Mesenchymal stem cell (in vitro differentiated cells and primary cell): ENCODE results near the gene PARD3B.

Experiments used
- DNase-seq: peaks from one replicate; pipeline ENCODE4 v3.0.0-alpha.2; 2013
- H2AFZ ChIP-seq: one replicate; pipeline ENCODE4 v1.6.1; 2013; ENCODE audit warnings: low read depth, mild to moderate bottlenecking, control low read depth, inconsistent platforms, low read length, moderate library complexity
- H2AK5ac ChIP-seq: 2 replicates; pipeline ENCODE4 v1.6.1; 2013; ENCODE audit warnings: low read length, moderate library complexity, mild to moderate bottlenecking, inconsistent platforms; ENCODE audit not compliant: severe bottlenecking
- H2BK120ac ChIP-seq: one replicate; pipeline ENCODE4 v1.6.1; 2013; ENCODE audit warnings: low read depth, mild to moderate bottlenecking, inconsistent platforms, low read length, moderate library complexity
- H2BK12ac ChIP-seq, 2 experiments: one replicate each; pipeline ENCODE4 v1.6.1; 2013; ENCODE audit warnings: inconsistent platforms in 2 of 2, low read length in 2 of 2, mild to moderate bottlenecking in 2 of 2, moderate library complexity in 2 of 2, control low read depth in 1 of 2
- H2BK15ac ChIP-seq: one replicate; pipeline ENCODE4 v1.6.1; 2013; ENCODE audit warnings: mild to moderate bottlenecking, low read depth, inconsistent platforms; ENCODE audit not compliant: poor library complexity, severe bottlenecking
- H2BK5ac ChIP-seq: 2 replicates; pipeline ENCODE4 v1.6.1; 2013; ENCODE audit warnings: low read depth, mild to moderate bottlenecking, low read length, control low read depth, inconsistent platforms; ENCODE audit not compliant: poor library complexity, severe bottlenecking
- H3K14ac ChIP-seq, 2 experiments: one replicate each; pipeline ENCODE4 v1.6.1; 2013; ENCODE audit warnings: inconsistent platforms in 2 of 2, low read length in 2 of 2, control low read depth in 1 of 2, mild to moderate bottlenecking in 1 of 2, moderate library complexity in 1 of 2
- H3K18ac ChIP-seq, 2 experiments: one replicate each; pipeline ENCODE4 v1.6.1; 2013; ENCODE audit warnings: inconsistent platforms in 2 of 2, low read length in 2 of 2, control low read depth in 1 of 2, low read depth in 1 of 2, mild to moderate bottlenecking in 1 of 2
- H3K23ac ChIP-seq, 2 experiments: one replicate each; pipeline ENCODE4 v1.6.1; 2013; ENCODE audit warnings: inconsistent platforms in 2 of 2, low read length in 2 of 2, mild to moderate bottlenecking in 2 of 2, moderate library complexity in 2 of 2, control low read depth in 1 of 2
- H3K27ac ChIP-seq: 2 replicates; pipeline ENCODE4 v1.5.1; 2013; ENCODE audit warnings: mild to moderate bottlenecking, moderate library complexity, low read length, control low read depth, inconsistent platforms; ENCODE audit not compliant: poor library complexity, severe bottlenecking
- H3K27me3 ChIP-seq, 2 experiments: 2 replicates each; pipeline versions ENCODE4 v1.6.1 to v1.7.0; 2013; ENCODE audit warnings: low read length in 2 of 2, mild to moderate bottlenecking in 2 of 2, moderate library complexity in 2 of 2, control low read depth in 1 of 2, inconsistent platforms in 1 of 2; ENCODE audit not compliant: control insufficient read depth in 1 of 2, insufficient read depth in 1 of 2
- H3K36me3 ChIP-seq, 2 experiments: 2 replicates each; pipeline versions ENCODE4 v1.6.1 to v1.7.0; 2013; ENCODE audit warnings: low read length in 2 of 2, control low read depth in 1 of 2, inconsistent platforms in 1 of 2, low read depth in 1 of 2, mild to moderate bottlenecking in 1 of 2; ENCODE audit not compliant: insufficient read depth in 2 of 2, control insufficient read depth in 1 of 2
- H3K4ac ChIP-seq, 2 experiments: one replicate each; pipeline ENCODE4 v1.6.1; 2013; ENCODE audit warnings: inconsistent platforms in 2 of 2, low read length in 2 of 2, mild to moderate bottlenecking in 2 of 2, moderate library complexity in 2 of 2, control low read depth in 1 of 2, low read depth in 1 of 2
- H3K4me1 ChIP-seq: 2 replicates; pipeline ENCODE4 v1.6.1; 2013; ENCODE audit warnings: low read depth, low read length, control low read depth; ENCODE audit not compliant: control insufficient read depth, insufficient read depth
- H3K4me2 ChIP-seq: 2 replicates; pipeline ENCODE4 v1.6.1; 2013; ENCODE audit warnings: low read length, mild to moderate bottlenecking, inconsistent platforms; ENCODE audit not compliant: poor library complexity, severe bottlenecking
- H3K4me3 ChIP-seq, 2 experiments: 2 replicates each; pipeline versions ENCODE4 v1.5.1 to v1.7.0; 2013; ENCODE audit warnings: low read length in 2 of 2, mild to moderate bottlenecking in 2 of 2, control low read depth in 1 of 2, low read depth in 1 of 2; ENCODE audit not compliant: insufficient read depth in 1 of 2
- H3K79me1 ChIP-seq: replicated peaks from 2 replicates; pipeline ENCODE4 v1.6.1; 2013; ENCODE audit warnings: mild to moderate bottlenecking, control low read depth, low read length, inconsistent platforms; ENCODE audit not compliant: poor library complexity, severe bottlenecking
- H3K9ac ChIP-seq: 2 replicates; pipeline ENCODE4 v1.7.0; 2013; ENCODE audit warnings: mild to moderate bottlenecking, low read length, moderate library complexity
- H3K9me3 ChIP-seq: 2 replicates; pipeline ENCODE4 v1.7.0; 2013; ENCODE audit warnings: mild to moderate bottlenecking, low read length; ENCODE audit not compliant: control insufficient read depth
- H4K8ac ChIP-seq: one replicate; pipeline ENCODE4 v1.6.1; 2013; ENCODE audit warnings: inconsistent platforms, mild to moderate bottlenecking, low read length, moderate library complexity
- H4K91ac ChIP-seq: one replicate; pipeline ENCODE4 v1.6.1; 2013; ENCODE audit warnings: mild to moderate bottlenecking, low read length, inconsistent platforms
- WGBS: methylation state at CpG from one replicate; pipeline ENCODE4 v1.1.7; 2013; ENCODE audit warnings: mixed read lengths; 5-methylcytosine and 5-hydroxymethylcytosine counted together

PARD3B gene

DNA sequence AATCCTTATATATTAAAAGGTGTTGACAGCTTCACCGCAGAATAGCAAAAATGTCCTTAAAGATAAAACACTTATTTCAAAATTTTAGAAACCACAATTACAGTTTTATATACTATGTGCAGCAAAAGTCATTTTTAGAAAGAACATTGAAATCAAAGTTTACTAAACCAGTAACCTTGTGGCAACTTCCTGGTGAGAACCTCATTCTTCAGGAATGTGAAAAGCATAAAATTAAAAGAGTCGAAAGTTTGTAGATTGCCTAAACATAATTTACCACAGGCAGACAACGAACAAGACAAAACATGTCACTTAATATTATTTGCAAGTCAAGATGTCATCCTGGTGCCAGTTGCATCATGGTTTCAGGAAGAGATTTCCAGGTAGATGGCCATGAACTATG, 1028.7 kb downstream of the PARD3B start:
- peak; percentile 25 for DNase-seq
- Histone ChIP-seq H2AK5ac (no peak overlapping the region), H4K91ac (no peak overlapping the region), H3K79me1 (no peaks in the 10 kb centered on the region), H4K8ac (no peak overlapping the region), H3K9ac (no peak overlapping the region), H3K4me1 (peaks cover 2% of the 10 kb centered on the region), H2BK15ac (no peak overlapping the region), H3K27me3 (no peaks in the 10 kb centered on the region), H3K4ac (no peak overlapping the region), H3K27ac (no peak overlapping the region), H3K9me3 (peaks cover 4% of the 10 kb centered on the region), H3K4me3 (no peak overlapping the region), H3K14ac (no peak overlapping the region), H3K4me2 (no peak overlapping the region), H3K36me3 (no peaks in the 10 kb centered on the region), H2BK5ac (no peak overlapping the region), H2BK12ac (no peak overlapping the region), H3K18ac (no peak overlapping the region), H3K23ac (no peak overlapping the region), H2BK120ac (no peak overlapping the region), H2AFZ (no peak overlapping the region)
- 8% methylated on average over 1 of the region's 3 CpGs for WGBS

DNA sequence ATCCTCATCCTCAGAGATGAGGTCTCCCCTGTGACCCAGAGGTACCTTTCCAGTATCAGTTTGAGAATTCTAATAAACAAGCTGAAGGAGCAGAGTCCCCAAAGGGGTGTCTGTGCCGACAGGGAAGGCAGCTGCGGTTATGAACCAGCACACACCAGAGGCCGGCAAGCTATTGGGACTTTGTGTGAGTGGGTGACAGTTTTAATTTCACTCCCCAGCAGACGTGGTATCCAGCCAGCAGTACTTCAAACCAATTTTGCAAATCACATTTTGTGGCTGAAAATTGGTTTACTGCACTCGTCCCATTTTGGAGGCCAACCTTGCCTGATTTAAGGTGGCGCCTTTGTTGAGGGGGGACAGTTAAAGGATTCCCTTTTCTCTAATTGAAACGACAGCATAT, 1034.1 kb downstream of the PARD3B start:
- Histone ChIP-seq H3K14ac (no peak overlapping the region), H2BK12ac (no peak overlapping the region), H3K23ac (no peak overlapping the region), H2BK5ac (no peak overlapping the region), H3K18ac (no peak overlapping the region), H2AFZ (no peak overlapping the region), H3K9me3 (peaks cover 4% of the 10 kb centered on the region), H4K91ac (no peak overlapping the region), H3K4ac (no peak overlapping the region), H3K9ac (no peak overlapping the region), H3K4me1 (peaks cover 2% of the 10 kb centered on the region), H2AK5ac (peak overlapping the region; percentile 57), H3K79me1 (no peaks in the 10 kb centered on the region), H2BK15ac (no peak overlapping the region), H3K27ac (no peak overlapping the region), H3K4me3 (no peak overlapping the region), H4K8ac (no peak overlapping the region), H2BK120ac (no peak overlapping the region), H3K36me3 (no peaks in the 10 kb centered on the region), H3K4me2 (no peak overlapping the region), H3K27me3 (no peaks in the 10 kb centered on the region)
- DNase-seq: no peak
- 100% methylated on average over 5 of the region's 7 CpGs for WGBS

DNA sequence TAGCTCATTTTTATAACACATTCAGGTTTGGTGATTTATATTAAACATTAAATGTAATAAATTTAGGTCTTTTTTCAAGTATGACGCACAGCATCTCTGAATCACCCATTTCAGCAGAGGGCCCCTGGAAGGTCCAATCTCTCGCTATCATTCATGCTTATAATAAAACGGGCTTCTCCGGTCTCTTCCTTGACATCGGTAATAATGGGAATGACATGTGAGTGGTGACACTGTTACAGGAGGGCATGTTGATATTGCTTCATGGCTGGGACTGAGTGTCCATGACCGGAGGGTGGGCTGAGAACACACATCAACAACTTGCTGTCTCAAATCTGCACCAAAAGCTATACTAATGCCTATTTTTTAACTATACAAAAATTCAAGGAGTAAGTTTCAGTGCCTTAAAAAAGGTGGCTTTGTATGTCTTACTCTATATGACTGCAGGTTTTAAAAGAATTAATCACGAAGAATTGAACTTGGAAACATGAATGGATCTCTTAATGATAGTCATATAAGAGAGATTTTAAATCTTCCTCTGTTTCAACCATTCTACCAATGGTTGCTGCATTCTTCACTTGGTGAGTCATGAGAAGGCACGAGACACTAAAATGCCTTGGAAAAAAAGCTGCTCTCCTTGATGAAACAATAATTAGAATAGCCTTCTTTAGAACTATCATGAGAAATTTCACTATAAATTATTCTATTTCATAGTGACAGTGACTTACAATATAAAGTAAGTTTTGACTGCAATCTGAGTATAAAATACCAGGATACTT, 1035.1 kb downstream of the PARD3B start:
- Histone ChIP-seq H2BK15ac (no peak overlapping the region), H3K36me3 (no peaks in the 10 kb centered on the region), H3K23ac (no peak overlapping the region), H2AK5ac (no peak overlapping the region), H4K91ac (no peak overlapping the region), H3K4me3 (no peak overlapping the region), H3K9ac (no peak overlapping the region), H3K27ac (no peak overlapping the region), H3K79me1 (no peaks in the 10 kb centered on the region), H3K9me3 (peaks cover 4% of the 10 kb centered on the region), H3K14ac (no peak overlapping the region), H2BK12ac (peak overlapping the region in 1 of 2 experiments; percentile 11), H2AFZ (no peak overlapping the region), H3K4me2 (no peak overlapping the region), H3K27me3 (no peaks in the 10 kb centered on the region), H2BK120ac (no peak overlapping the region), H3K4ac (no peak overlapping the region), H3K18ac (no peak overlapping the region), H2BK5ac (no peak overlapping the region), H3K4me1 (peaks cover 5% of the 10 kb centered on the region), H4K8ac (no peak overlapping the region)
- peak; percentile 62 for DNase-seq
- 94% methylated on average over 5 of the region's 8 CpGs for WGBS

DNA sequence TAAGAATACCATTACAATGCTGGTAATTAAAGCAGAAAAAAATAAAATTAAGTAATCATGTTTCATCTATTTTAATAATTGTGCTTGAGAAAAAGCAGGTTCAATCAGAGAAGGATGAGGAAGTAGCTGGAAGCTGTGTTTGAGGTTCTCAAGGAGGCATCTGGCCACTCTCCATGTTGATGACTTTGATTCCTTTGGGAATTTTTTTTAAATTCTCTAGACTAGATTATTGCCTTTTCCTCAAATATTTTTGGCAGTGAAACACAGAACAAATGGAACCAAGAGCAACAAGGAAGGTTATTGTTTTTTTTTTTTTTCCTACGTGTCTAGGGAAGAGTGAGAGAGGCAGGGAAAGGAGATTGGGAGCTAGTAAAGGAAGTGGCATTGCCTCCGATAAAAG, 1037.1 kb downstream of the PARD3B start:
- Histone ChIP-seq H3K14ac (no peak overlapping the region), H3K27ac (no peak overlapping the region), H3K4me2 (no peak overlapping the region), H3K18ac (no peak overlapping the region), H4K91ac (no peak overlapping the region), H3K23ac (no peak overlapping the region), H2AK5ac (no peak overlapping the region), H2BK15ac (no peak overlapping the region), H2AFZ (no peak overlapping the region), H3K4ac (no peak overlapping the region), H3K36me3 (no peaks in the 10 kb centered on the region), H2BK120ac (no peak overlapping the region), H2BK12ac (no peak overlapping the region), H3K4me1 (peaks cover 8% of the 10 kb centered on the region), H3K9me3 (no peaks in the 10 kb centered on the region), H4K8ac (no peak overlapping the region), H3K79me1 (no peaks in the 10 kb centered on the region), H2BK5ac (no peak overlapping the region), H3K9ac (no peak overlapping the region), H3K27me3 (no peaks in the 10 kb centered on the region), H3K4me3 (no peak overlapping the region)
- WGBS: 78% methylated on average over 2 of the region's 2 CpGs
- DNase-seq: no peak
